ENCODE data around the gene MIXL1.

MIXL1 gene

GRCh38 chr1:226223157-226223785, at the start of gene MIXL1:
Gene MIXL1, plus strand, starts transcription at chr1:226223664. Its CDS starts 18 bp downstream, at chr1:226223682.
- no peak for TF ChIP-seq YY1 (IDR thresholded peaks at IDR 0.05; ENCODE audit: low read depth)

GRCh38 chr1:226176870-226177269, 46.6 kb upstream of the MIXL1 start:
- TF ChIP-seq, protein P1, sequence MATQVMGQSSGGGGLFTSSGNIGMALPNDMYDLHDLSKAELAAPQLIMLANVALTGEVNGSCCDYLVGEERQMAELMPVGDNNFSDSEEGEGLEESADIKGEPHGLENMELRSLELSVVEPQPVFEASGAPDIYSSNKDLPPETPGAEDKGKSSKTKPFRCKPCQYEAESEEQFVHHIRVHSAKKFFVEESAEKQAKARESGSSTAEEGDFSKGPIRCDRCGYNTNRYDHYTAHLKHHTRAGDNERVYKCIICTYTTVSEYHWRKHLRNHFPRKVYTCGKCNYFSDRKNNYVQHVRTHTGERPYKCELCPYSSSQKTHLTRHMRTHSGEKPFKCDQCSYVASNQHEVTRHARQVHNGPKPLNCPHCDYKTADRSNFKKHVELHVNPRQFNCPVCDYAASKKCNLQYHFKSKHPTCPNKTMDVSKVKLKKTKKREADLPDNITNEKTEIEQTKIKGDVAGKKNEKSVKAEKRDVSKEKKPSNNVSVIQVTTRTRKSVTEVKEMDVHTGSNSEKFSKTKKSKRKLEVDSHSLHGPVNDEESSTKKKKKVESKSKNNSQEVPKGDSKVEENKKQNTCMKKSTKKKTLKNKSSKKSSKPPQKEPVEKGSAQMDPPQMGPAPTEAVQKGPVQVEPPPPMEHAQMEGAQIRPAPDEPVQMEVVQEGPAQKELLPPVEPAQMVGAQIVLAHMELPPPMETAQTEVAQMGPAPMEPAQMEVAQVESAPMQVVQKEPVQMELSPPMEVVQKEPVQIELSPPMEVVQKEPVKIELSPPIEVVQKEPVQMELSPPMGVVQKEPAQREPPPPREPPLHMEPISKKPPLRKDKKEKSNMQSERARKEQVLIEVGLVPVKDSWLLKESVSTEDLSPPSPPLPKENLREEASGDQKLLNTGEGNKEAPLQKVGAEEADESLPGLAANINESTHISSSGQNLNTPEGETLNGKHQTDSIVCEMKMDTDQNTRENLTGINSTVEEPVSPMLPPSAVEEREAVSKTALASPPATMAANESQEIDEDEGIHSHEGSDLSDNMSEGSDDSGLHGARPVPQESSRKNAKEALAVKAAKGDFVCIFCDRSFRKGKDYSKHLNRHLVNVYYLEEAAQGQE (IDR thresholded peaks at IDR 0.05; ENCODE audit: low read depth), result no peak
- TF ChIP-seq CEBPB (IDR thresholded peaks at IDR 0.05), result no peak
- TF ChIP-seq NFIC (IDR thresholded peaks at IDR 0.05), result no peak
- TF ChIP-seq ZBTB7A (IDR thresholded peaks at IDR 0.05; ENCODE audit: low read depth), result no peak
- TF ChIP-seq EP300 (IDR thresholded peaks at IDR 0.05; ENCODE audit: borderline replicate concordance), result no peak
- no peak for TF ChIP-seq EGR1 (IDR thresholded peaks at IDR 0.05)
- no peak for TF ChIP-seq YY1 (IDR thresholded peaks at IDR 0.05; ENCODE audit: low read depth)
- no peak for TF ChIP-seq CREB1 (IDR thresholded peaks at IDR 0.05; ENCODE audit: low read depth)
- no peak for TF ChIP-seq USF1 (IDR thresholded peaks at IDR 0.05)
- no peak for TF ChIP-seq FOXM1 (IDR thresholded peaks at IDR 0.05; ENCODE audit: borderline replicate concordance, low read depth)
- no peak for TF ChIP-seq RAD21 (IDR thresholded peaks at IDR 0.05; ENCODE audit: low read depth)
- TF ChIP-seq TAF1 (IDR thresholded peaks at IDR 0.05; ENCODE audit: low read depth), result no peak
- TF ChIP-seq, protein P2, sequence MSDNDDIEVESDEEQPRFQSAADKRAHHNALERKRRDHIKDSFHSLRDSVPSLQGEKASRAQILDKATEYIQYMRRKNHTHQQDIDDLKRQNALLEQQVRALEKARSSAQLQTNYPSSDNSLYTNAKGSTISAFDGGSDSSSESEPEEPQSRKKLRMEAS (IDR thresholded peaks at IDR 0.05), result no peak
- TF ChIP-seq TEAD4 (IDR thresholded peaks at IDR 0.05), result no peak
- TF ChIP-seq TCF12 (IDR thresholded peaks at IDR 0.05; ENCODE audit: low read depth), result no peak

- TF ChIP-seq NFIC (IDR thresholded peaks at IDR 0.05) (peak; percentile 94), CEBPB (IDR thresholded peaks at IDR 0.05) (peak; percentile 88), RAD21 (IDR thresholded peaks at IDR 0.05; ENCODE audit: low read depth) (peak; percentile 28; the same call in 1 of the 2 replicates), ZBTB7A (IDR thresholded peaks at IDR 0.05; ENCODE audit: low read depth) (no peak)
- TF ChIP-seq, protein P2 (IDR thresholded peaks at IDR 0.05), result no peak
Observed at GRCh38 chr1:226181996-226182714, 41.3 kb upstream of the MIXL1 start.

DNA sequence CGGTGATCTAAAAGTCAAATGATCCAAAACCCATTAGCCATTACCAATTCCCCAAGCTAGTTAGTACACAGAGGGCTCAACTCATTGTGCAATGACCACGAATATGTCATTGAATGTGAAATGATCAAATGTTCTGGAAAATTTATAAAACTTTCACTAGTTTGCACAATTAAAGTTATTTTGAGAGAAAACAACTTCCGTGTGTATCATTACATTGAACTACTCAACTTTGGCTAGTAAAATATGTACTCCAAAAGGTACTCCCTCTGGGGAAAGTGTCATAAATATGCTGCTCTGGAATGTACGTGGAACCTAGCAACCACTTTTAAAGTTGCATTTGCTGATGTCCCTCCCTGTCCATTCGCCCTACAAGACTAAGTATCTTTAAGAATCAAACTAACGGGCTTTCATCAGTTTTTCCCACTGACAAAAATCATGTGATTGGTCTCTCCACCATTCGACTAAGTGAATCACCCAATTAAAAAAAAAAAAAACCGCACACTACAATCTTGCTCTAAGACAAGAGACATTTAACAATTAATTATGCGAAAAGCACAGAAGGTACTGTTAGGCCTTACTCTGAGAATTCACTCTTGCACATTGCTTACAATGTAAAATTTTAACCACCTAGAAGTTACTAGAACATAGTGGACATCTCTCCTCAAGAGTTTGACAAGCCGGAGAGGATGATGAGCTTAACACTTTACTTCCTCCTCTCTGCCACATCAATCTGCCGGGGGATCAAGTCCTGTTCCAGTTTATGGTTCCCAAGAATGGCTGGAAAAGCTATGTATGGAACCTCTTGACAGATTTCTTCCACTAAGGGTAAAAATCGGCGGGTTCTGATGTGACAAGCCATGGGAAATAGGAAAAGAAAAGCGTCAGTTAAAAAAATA, 38.1 kb upstream of the MIXL1 start:
- TF ChIP-seq USF1 (IDR thresholded peaks at IDR 0.05) (no peak), NFIC (IDR thresholded peaks at IDR 0.05) (no peak), RAD21 (IDR thresholded peaks at IDR 0.05; ENCODE audit: low read depth) (no peak), FOXM1 (IDR thresholded peaks at IDR 0.05; ENCODE audit: borderline replicate concordance, low read depth) (no peak)

GRCh38 chr1:226186124-226187018, 37.1 kb upstream of the MIXL1 start, which contains the start of gene ACBD3:
Gene ACBD3, minus strand, starts transcription at chr1:226186741. Its CDS starts 66 bp downstream, at chr1:226186675.
- TF ChIP-seq NFIC (IDR thresholded peaks at IDR 0.05), result no peak
- TF ChIP-seq YY1 (IDR thresholded peaks at IDR 0.05; ENCODE audit: low read depth), result peak; percentile 90
- peak; percentile 83 for TF ChIP-seq TAF1 (IDR thresholded peaks at IDR 0.05; ENCODE audit: low read depth)
- 0 out of 2 replicates have a peak, but pooled peaks have one; percentile 16 for TF ChIP-seq USF1 (IDR thresholded peaks at IDR 0.05)
- peak; percentile 89 for TF ChIP-seq ZBTB7A (IDR thresholded peaks at IDR 0.05; ENCODE audit: low read depth)

DNA sequence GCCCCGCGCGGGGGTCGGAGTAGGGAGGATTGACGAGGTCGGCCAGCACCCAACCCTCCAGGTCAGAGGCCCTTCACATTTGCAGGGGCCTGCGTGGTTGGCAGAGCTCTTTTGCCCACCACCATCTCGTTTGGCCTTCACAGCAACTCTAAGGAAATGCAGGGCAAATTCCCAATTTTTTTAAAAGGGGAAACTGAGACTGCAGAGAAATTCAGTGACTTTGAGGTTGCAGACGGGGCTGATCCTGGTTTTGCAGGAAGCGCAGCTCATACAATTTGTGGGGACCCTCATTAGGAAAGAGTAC, 36.5 kb upstream of the MIXL1 start:
- TF ChIP-seq EP300 (IDR thresholded peaks at IDR 0.05; ENCODE audit: borderline replicate concordance) (no peak), USF1 (IDR thresholded peaks at IDR 0.05) (no peak), FOXM1 (IDR thresholded peaks at IDR 0.05; ENCODE audit: borderline replicate concordance, low read depth) (no peak), TCF12 (IDR thresholded peaks at IDR 0.05; ENCODE audit: low read depth) (no peak), ZBTB7A (IDR thresholded peaks at IDR 0.05; ENCODE audit: low read depth) (no peak), RAD21 (IDR thresholded peaks at IDR 0.05; ENCODE audit: low read depth) (no peak), YY1 (IDR thresholded peaks at IDR 0.05; ENCODE audit: low read depth) (no peak), EGR1 (IDR thresholded peaks at IDR 0.05) (no peak), CEBPB (IDR thresholded peaks at IDR 0.05) (no peak), NFIC (IDR thresholded peaks at IDR 0.05) (no peak), CREB1 (IDR thresholded peaks at IDR 0.05; ENCODE audit: low read depth) (no peak), TEAD4 (IDR thresholded peaks at IDR 0.05) (no peak), TAF1 (IDR thresholded peaks at IDR 0.05; ENCODE audit: low read depth) (no peak; the same call in 1 of the 2 replicates)
- TF ChIP-seq, protein P1 (IDR thresholded peaks at IDR 0.05; ENCODE audit: low read depth), result no peak
- TF ChIP-seq, protein P2 (IDR thresholded peaks at IDR 0.05), result no peak
